NCI-H2227 treated with DMSO at 0.1 percent for 48 hours (cell line): Measurements from ENCODE around the gene TMC1.
A peak's percentile ranks its signal among the peaks of the same experiment; 100 is the strongest.

Experiments used
- DNase-seq: peaks from one replicate; lab custom pipeline; 2025; lab: John Stamatoyannopoulos, UW

TMC1 gene

DNA sequence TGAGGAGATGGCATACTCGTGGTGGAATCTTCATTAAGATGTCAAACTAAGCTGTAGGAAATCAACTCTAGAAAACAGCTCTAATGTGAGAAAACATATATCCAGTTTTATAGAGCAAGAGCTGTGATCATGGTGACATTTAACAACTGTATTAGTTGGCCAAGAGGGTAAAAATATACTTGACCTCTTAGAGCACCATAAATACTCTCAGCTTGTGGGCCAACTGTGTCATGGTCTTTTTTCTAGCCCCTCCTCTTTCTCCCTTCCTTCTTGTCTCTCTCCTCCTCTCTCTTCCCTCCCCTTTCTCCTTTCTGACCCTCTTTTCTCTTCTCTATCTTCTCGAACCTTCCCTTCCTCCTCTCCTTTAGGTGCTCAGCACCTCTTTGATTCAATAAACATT lies 54.7 kb downstream of the TMC1 start:
- DNase-seq, result no peak

DNA sequence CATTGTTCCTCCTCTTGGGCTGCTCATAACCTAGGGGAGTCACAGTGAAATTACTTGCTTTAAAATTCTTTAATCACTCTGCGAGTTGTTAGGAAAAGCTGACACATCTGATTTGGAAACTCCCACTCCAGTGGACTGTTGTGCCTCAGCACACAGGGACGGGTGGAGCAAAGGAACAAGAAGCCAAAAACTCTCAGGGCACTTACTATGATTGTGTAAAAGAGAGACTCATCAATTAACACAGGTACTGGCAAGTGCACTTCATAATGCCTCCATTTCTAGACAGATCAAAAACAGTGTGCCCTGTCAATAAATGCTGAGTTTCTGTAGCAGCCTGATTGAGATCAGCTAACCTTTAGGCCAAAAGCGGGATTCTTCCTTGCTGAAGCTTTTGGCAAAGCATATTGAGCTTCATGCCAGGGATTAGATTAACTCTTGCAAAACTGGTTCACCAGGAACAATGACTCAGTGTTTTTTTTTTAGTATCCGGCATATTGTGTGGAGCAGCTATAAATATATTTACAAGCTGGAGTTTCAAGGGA lies 55.9 kb downstream of the TMC1 start:
- no peak for DNase-seq

DNA sequence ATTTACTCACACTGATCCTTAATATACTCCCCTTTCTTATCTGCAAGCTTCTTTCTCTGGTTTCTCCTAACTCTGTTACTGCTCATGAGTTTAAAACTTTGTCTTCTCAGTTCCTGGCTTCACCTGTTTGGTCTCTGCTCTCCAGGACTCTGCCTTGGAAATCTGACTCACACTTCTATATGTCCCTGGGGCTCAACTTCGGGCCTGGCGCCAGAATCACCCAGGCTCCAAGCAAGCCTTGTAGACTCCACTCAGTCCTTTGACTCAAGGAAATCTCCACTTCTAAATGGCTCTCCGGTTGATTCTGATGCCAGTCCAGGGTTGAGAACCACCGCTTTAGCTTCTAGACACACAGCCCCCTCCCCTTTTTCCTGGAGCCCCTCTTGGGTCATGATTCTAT lies 57.8 kb downstream of the TMC1 start:
- no peak for DNase-seq

DNA sequence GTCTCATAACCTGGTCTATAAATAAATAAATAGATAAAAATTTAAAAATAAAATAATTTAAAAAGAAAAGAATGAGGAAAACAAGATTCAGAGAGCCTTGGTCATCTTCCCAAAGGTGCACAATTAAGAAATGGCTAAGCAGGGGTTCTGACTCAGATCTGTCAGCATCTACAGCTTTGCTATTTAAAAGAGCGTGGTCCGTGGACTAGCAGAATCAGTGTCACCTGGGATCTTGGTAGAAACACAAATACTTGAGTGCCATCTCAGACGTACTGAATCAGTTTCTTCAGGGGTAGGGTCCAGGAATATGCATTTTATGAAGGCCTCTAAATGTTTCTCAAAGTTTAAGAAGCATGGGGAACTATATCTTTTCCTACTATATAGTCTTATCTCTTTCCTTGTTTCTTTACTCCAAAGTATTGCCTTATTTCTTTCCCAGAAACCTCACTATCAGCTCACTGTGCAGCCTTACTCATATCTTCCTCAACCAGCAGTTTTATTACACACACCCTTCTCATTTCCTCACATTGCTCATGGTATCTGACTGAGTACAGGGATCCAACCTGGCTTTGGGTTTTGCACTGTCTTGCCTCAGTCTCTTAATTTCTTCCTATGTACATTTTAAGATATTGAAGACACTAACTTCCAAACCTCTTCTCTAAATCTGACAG lies 58.6 kb downstream of the TMC1 start:
- no peak for DNase-seq

DNA sequence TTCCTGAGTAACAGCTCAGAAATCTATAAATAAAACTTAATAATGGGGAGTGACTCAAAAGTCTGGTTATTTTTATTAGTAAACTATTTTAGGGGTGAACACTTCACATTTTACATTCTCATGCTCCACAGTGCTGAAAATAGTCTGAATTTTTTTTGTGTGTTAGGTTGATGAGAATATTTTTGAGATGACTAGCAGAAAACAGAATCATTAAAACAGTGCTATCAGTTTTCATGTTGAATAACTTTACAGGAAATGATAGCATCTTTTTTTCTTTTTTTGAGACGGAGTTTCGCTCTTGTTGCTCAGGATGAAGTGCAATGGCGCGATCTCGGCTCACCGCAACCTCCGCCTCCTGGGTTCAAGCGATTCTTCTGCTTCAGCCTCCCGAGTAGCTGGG lies 60.3 kb downstream of the TMC1 start:
- DNase-seq, result no peak

DNA sequence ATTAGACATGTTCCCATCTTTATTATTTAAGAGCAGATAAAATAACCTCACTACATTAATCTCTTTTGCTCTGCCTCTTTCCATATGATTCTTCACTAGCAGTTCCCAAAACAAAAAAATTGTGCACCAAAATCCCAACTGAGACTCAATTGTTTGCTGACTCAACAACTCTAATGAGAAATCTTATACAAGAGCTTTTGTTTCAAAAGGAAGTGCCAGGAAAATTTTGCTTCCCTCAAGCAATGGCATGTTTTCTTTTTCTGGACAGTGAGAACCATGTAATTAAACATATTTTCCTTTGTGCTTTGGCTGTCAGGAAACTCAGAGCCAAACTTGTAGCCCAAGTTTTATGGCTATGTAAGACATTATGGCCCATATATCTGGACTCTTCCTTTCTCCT lies 62.0 kb downstream of the TMC1 start:
- no peak for DNase-seq

DNA sequence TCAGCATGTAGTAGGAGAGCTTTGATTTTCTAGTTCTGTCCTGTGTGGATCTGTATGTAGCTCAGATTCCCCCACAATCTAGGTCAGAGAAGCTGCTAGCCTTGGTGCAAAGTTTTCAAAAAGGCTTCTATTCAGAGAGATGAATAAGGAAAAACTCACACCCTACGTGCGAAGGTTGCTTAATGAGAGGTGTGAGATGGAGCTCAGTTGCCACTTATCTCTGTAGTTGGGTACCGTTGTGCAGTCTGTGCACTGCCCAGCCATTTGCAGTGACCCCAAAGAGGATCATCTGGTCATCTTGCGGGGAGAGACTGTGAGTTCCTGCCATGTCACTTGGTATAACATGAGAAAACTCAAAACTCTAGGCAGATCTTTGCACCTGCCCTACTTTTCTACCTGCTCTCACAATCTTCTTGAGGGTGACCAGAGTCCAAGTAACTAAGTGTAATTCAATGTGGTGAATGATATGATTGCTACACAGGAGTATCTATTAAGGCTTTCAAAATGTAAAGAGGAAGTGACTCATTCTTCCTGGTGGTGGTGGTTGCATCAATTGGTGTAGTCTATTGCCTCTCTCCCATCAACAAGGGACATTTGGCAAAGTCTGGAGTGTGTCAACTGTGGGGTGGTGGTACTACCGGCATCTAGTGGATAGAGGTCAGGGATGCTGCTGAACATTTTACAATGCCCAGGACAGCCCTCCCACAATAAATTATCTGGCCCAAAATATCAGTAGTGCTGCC lies 65.2 kb downstream of the TMC1 start:
- DNase-seq, result no peak

DNA sequence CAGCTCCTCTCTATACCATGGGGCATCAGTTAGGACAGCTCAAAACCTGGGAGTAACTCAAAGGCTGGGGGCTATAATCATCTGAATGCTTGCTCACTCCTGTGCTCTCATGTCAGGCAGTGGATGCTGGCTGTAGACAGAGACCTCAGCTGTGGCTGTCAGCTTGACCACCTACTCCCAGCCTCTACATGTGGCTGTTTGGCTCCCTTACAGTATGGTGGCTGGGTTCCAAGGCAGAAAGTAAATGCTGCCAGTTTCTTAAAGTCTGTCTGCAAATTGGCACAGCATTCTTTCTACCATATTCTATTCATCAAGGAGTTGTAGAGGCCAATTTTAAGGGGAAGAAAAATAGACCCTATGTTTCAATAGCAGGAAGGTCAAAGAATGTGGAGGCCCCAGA lies 66.9 kb downstream of the TMC1 start:
- DNase-seq, result no peak

DNA sequence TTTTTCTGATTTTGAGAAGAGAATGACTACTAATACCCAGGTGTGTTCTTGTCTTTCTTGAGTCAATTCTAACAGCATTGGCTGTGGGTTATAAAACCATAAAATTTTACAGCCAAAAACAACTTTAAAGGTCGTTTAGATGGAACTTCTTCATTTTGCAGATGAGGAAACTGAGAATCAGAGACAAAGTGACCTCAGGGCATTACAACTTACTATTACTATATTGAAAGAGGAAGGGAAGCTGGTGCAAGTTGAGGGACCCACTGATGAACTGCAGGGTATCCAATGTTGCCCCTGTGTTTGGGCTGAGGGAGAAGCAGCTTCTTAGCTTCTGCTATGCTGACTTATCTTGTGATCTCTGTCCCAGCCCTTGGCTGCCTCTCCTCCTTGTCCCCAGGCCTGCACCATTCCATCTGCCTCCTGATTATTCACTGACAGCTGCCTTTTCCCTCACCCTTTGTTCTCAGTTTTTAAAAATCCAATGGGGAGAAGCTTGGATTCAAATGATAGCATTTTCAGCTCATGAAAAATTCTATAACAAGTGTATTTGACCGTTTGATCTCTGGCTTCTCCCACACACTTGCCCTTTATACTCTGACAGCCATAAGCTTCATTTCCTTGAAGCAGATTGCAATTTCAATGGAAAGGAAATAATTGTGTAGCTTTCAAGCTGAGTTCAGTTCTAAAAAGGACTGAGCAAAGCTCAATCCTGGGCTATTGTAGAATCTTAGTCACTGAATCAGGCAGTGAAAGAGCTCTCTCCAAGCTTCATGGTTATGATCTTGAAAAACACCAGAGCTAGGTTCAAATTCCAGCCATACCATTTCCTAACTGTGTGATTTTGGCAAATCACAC lies 68.5 kb downstream of the TMC1 start:
- DNase-seq, result no peak

DNA sequence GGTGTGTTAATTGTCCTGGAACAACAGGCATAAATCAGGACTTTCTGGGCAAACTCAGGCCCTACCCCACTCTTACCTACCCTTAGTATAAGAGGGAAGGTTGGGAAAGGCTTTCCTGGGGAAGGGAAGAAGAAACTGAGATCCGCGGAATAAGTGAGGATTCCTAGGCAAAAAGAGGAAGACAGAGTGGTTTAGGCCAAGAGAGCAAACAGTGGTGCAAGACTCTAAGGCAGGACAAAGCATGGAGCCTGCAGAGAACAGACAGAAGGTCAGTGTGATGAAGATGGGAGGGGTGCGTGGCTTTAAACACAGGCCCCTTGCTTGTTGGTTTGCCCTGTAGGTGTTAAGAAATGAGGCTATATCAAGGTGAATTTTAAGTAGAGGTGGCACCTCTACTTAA lies 69.4 kb downstream of the TMC1 start:
- no peak for DNase-seq

DNA sequence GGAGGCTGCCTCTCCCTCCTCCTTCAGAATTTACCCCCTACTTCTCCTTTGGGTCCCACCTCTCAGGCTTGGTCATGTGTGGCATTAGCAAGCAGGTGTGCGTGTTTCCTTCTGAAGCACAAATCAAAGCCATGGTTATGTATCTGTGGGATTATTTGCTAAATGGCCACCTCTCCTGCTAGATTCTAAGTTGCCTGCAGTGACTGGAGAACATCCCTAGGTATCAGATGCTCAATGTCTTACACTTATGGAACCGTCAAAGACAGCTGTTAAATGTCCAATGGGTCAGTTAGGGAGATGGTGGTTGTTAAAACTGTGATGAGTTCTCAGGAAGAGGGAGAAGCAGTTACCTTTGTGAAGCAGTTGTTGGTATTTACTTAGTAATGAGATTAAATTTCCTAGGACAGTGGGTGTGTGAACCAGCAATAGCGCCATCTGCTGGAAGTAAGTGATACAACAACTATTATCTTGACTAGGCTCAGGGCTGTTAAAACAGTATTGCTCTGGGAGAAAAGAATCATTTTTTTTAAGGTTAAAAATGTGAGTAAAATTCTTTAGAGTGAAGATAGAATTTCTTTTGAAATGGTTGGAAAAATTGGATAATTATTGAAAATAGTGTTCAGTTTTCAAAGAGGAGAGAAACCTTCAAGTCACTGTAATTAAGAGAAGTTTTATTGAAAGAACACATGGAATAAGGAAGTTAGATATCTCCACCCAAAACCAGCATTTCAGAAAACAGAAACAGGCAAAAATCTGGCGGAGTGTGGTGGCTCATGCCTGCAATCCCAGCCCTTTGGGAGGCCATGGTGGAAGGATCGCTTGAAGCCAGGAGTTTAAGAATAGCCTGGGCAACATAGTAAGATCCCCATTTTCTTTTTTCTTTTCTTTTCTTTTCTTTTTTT lies 71.3 kb downstream of the TMC1 start:
- peak; percentile 13 for DNase-seq

DNA sequence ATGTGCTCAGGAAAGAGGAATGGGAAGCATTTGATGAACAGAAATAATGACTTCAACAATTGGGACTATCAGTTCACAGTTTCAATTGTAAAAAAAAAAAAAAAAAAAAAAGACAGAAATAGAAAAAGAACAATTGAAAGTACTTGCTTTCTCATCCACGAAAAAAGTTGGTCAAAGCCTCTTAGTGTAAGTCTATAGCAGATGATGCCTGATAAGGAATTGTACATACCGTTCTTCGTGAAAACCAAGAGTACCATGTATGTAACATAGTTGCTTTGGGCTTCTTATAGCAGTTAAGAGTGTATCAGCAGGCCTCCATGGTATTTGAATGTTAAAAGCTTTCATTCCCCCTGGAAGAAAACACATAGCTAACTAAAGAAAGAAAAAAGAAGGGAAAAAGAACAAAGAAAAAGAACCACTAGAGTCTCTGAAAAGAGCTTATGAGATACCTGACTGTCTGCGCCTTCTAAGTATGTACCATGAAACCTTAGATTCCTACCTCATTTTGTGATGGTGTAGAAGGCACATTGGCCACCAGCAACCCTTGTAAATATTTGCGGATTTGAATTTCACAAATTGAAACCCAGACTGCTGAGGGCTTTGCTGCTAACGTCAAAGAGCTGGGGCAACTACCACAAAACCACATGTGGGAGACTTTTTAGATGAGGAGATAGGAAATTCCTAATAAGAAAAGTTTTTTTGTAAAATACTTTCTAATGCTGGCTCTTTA lies 75.2 kb downstream of the TMC1 start:
- no peak for DNase-seq

DNA sequence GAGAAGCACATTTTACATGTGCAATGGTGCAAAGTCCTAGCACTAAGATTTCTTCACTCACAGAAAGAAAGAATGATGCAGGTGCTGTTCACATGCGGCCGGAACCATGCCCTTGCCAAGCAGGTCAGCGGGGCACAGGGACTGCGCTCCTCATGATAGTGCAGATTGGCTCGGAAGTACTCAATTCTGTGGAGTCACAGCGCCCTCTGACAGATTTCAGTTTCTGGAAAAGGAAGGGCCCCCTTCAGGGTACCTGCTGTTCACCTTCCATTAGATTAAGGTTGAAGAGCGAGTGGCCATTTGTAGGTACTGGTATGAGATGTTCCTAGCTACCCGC lies 75.7 kb downstream of the TMC1 start:
- no peak for DNase-seq

DNA sequence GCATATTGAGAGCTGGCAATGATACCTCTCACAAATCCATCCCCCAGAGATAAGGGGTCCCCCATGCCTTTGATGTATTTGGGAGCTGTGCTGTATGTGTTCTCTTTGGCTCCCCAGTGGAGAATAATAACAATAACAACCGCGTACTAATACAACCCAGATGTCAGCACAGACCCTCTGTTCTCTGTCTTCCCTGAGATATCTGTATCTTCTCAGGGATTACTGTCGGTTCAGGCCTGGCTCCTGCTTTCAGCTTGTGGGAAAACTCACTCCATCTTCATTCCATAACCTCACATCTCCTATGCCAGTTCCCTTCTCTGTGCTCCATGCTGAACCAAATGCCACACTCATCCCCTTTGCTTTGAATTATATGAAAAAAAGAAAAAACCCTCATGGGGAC lies 76.2 kb downstream of the TMC1 start:
- DNase-seq, result no peak

DNA sequence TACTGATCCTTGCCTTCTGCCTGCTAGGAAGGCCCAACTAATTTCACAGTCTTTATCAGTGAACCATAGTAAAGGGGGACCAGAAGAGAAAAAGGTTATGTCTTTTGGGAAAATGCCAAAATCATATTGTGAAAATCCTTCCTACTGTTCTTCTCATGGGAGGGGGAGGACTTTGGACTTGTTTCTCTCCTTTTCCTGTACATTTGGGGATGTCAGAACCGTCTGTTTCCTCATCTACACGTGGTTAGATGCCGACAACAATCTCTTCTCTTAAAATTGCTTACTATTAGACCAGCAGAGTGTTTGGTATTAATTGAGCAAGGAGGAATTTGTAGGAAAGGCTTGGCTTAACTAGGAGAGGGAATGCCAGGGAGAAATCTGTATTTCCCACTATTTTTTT lies 77.2 kb downstream of the TMC1 start:
- no peak for DNase-seq

DNA sequence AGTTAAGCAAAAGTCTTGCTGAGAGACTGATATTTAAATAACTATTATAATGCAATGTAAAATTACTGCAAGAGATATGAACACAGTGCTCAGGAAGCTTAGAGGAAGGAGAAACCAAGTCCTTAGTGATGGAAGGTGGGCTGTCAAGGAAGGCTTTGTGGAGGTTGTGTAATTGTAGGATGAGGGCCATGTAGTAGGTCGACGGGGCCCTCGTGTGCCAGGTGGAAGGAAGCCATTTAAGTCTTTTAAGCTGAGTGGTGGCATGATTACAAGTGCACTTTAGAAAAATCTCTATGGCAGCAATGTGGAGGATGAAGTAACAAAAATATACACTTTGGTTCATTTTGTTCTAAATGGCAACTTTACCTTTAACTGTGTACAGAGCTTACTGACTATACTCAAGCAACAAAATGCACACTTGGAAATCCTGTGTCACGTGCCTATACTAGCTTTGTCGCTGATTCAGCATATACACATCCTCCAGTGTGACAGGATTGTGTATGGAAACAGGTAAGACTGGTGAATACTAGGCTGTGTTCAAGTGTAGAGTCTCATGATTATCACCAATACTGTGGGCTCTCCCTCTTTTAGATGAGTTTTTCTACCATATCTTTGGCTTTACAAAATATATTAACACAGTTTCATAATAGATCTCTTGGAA lies 78.6 kb downstream of the TMC1 start:
- no peak for DNase-seq

DNA sequence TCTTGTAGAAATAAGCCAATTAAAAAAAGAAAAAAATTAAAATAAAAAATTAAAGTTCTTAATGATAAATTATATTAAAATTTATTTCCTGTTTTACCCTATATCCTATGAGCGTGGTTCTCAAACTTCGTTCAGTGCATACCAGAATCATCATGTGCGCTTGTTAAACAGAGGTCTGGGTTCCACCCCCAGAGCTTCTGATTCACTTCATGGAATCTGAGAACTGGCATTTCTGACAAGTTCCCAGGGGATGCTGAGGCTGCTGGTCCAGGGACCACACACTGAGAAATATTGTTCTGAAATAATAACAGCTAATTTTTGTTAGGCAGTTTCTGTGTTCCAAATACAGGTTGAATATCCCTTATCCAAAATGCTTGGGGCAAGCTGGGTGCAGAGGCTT lies 79.3 kb downstream of the TMC1 start:
- no peak for DNase-seq

DNA sequence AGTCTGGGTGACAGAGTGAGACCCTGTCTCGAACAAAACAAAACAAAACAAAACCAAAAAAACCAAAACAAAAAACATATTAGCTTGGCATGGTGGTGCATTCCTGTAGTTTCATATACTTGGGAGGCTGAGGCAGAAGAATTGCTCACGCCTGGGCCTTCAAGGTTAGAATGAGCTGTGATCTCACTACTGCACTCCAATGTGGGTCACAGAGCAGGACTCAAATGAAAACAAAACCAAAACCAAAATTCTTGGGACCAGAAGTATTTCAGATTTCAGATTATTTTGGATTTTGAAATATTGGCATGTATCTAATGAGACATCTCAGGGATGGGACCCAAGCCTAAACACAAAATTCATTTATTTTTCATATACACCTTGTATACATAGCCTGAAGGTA lies 80.2 kb downstream of the TMC1 start:
- DNase-seq, result no peak

DNA sequence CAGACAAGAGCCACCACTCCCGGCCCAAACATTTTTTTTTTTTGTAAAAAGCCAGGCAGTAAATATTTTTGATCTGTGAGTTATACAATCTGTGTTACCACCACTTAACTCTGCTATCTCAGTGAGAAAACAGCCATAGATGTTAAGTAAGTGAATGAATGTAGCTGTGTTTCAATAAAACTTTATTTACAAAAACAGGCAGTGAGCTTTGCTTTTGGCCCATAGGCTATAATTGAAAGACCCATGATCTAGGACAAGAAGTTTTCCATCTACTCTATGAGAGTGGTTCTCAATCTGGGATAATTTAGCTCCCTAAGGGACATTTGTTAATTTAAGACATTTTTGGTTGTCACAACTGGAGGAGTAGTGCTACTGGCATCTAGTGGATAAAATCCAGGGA lies 91.0 kb downstream of the TMC1 start:
- DNase-seq, result no peak

DNA sequence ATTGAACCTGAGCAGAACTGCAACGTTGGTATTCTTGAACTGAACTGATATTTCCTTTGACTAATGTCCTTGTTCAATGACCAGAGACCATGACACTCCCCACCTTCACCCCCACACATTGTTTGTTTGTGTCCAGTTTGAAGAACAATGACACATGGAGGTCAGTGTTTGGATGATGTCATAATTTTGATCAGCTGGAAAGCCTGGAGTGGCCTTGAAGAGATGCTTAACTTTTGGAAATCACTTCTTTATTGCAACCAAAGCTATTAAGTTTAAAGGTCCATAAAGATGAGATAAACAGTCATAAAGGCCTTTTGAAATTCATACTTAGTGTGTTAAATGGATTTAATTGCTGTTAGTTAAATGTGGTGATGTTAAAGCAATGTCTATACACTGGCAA lies 92.7 kb downstream of the TMC1 start:
- no peak for DNase-seq

DNA sequence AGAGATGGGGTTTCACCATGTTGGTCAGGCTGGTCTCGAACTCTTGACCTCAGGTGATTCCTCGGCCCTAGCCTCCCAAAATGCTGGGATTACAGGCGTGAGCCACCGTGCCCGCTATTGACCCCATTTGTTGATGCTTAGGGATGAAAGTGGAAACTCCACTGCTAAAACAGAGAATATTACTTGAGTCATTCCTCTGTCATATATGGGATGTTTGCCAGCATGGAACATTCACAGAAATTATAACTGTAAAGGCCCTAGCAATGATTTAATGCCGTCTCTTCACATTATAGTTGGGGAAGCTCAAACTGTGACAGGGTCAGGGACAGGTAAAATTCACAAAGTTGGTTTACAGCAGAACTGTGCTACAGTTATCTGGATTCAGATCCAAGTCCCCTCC lies 94.5 kb downstream of the TMC1 start:
- DNase-seq, result no peak
